ENCODE measurements around the gene C17orf75.

Gene C17orf75

GRCh38 chr17:32350666-32351418, 8.9 kb upstream of the C17orf75 start (continued):
- 0 out of 2 replicates have a peak, but pooled peaks have one; percentile 3 for TF ChIP-seq BCL6B (tag by site-specific recombination; IDR thresholded peaks at IDR 0.05)
- TF ChIP-seq KLF10 (tag by site-specific recombination; IDR thresholded peaks at IDR 0.05), result no peak
- no peak for TF ChIP-seq ZSCAN18 (tag by site-specific recombination; IDR thresholded peaks at IDR 0.05)
- no peak for TF ChIP-seq PRDM2 (tag by site-specific recombination; IDR thresholded peaks at IDR 0.05; ENCODE audit: borderline replicate concordance)
- no peak for TF ChIP-seq ZXDB (tag by site-specific recombination; IDR thresholded peaks at IDR 0.05)
- TF ChIP-seq KLF16 (tag by site-specific recombination; IDR thresholded peaks at IDR 0.05), result no peak
- TF ChIP-seq ZNF341 (tag by site-specific recombination; IDR thresholded peaks at IDR 0.05; ENCODE audit: low read depth), result peak; percentile 48
- TF ChIP-seq ZNF561 (tag by site-specific recombination; IDR thresholded peaks at IDR 0.05; ENCODE audit: borderline replicate concordance), result no peak
- TF ChIP-seq ZNF311 (tag by site-specific recombination; IDR thresholded peaks at IDR 0.05; ENCODE audit: borderline replicate concordance), result no peak

GRCh38 chr17:32349854-32350665, 8.1 kb upstream of the C17orf75 start, which contains the start of gene ZNF207:
TSS of gene ZNF207 (plus strand) at chr17:32350157. CDS start at chr17:32350286, 129 bp downstream.
- Histone ChIP-seq H3K9me3 (ENCODE audit: control insufficient read depth, insufficient read depth, low read depth, low read length) (no peaks in the 10 kb centered on the region), H3K36me3 (ENCODE audit: control insufficient read depth in 2 of 2, insufficient read depth in 1 of 2, low read length in 2 of 2) (peaks cover 33 to 36% of the 10 kb centered on the region in 2 experiments), H3K4me1 (ENCODE audit: control insufficient read depth, insufficient read depth, low read length) (peaks cover 14% of the 10 kb centered on the region), H3K4me3 (ENCODE audit: low read depth, low read length) (peak within 1 kb of the TSS; percentile 77), H3K27ac (ENCODE audit: extremely low read depth, low read depth, low read length) (peak within 1 kb of the TSS; percentile 94)
- CTCF ChIA-PET, result interaction anchor here (0.6 to 1.2 kb wide), 2 partner anchors 68 to 94 kb away, joined by 3 read pairs; partner anchors contain the start of gene PSMD11
- POLR2A ChIA-PET, result interaction anchor here (0.7 to 1.2 kb wide), 6 partner anchors 8 to 94 kb away, joined by 4 to 8 read pairs (median 4); partner anchors contain the start of genes C17orf75 and PSMD11
- TF ChIP-seq ZNF624 (tag by site-specific recombination; IDR thresholded peaks at IDR 0.05) (no peak; the same call in 1 of the 2 replicates), ZNF549 (tag by site-specific recombination; IDR thresholded peaks at IDR 0.05) (no peak), ZNF521 (tag by site-specific recombination; IDR thresholded peaks at IDR 0.05) (no peak), WT1 (tag by site-specific recombination; IDR thresholded peaks at IDR 0.05) (peak; percentile 51; the same call in 1 of the 2 replicates), HOXC10 (CRISPR knock-in tag; IDR thresholded peaks at IDR 0.05) (no peak), ZNF155 (tag by site-specific recombination; IDR thresholded peaks at IDR 0.05) (no peak), HOXD13 (CRISPR knock-in tag; IDR thresholded peaks at IDR 0.05; ENCODE audit: borderline replicate concordance) (no peak), ZNF621 (tag by site-specific recombination; IDR thresholded peaks at IDR 0.05) (no peak), ZEB2 (tag by site-specific recombination; IDR thresholded peaks at IDR 0.05) (peak; percentile 76), EGR2 (tag by site-specific recombination; IDR thresholded peaks at IDR 0.05; ENCODE audit: low read depth) (peak; percentile 86), ZNF48 (tag by site-specific recombination; IDR thresholded peaks at IDR 0.05) (no peak), ZNF292 (tag by site-specific recombination; IDR thresholded peaks at IDR 0.05; ENCODE audit: borderline replicate concordance, low read depth) (no peak), PBX3 (CRISPR knock-in tag; IDR thresholded peaks at IDR 0.05) (no peak), ZFP69B (tag by site-specific recombination; IDR thresholded peaks at IDR 0.05) (peak; percentile 65; the same call in 1 of the 2 replicates)

All from HEK293 (cell line).